Measurements from ENCODE around the gene HSDL2. TPM values are rescaled to one million over a fixed set of nuclear protein-coding genes. Genes with fewer than 3 reads are reported as not detected.

Gene HSDL2
- total RNA-seq, 1 donor from 2014 or later: 21.1 TPM

- H3K4me3 ChIP-seq (ENCODE audit: insufficient read depth, low read depth, low read length): no peak overlapping the region
- no peaks in the 10 kb centered on the region for H3K9me3 ChIP-seq (ENCODE audit: insufficient read depth, low read depth, low read length)
- FAIRE-seq: no peak
- TF ChIP-seq EZH2 (IDR thresholded peaks at IDR 0.05; ENCODE audit: insufficient read depth, low read length) (no peak), CTCF (IDR thresholded peaks at IDR 0.05; ENCODE audit: insufficient read depth, low read depth, low read length) (no peak)
- Mint-ChIP-seq H3K27me3 (ENCODE audit: low read depth, unreplicated experiment) (no peaks in the 10 kb centered on the region), H3K4me1 (ENCODE audit: low read depth, unreplicated experiment) (no peaks in the 10 kb centered on the region), H3K36me3 (ENCODE audit: low read depth, unreplicated experiment) (peaks cover 21% of the 10 kb centered on the region), H3K4me3 (ENCODE audit: unreplicated experiment) (no peak overlapping the region), H3K27ac (ENCODE audit: unreplicated experiment) (no peak overlapping the region), H3K9me3 (ENCODE audit: unreplicated experiment) (peaks cover 2% of the 10 kb centered on the region)
- H3K79me2 ChIP-seq (ENCODE audit: insufficient read depth, low read length): no peaks in the 10 kb centered on the region
- H4K20me1 ChIP-seq (ENCODE audit: insufficient read depth, low read length): no peaks in the 10 kb centered on the region
- no peak overlapping the region for H2AFZ ChIP-seq (ENCODE audit: low read depth, low read length)
- H3K27ac ChIP-seq (ENCODE audit: low read depth, low read length): no peak overlapping the region
- no peaks in the 10 kb centered on the region for H3K36me3 ChIP-seq (ENCODE audit: insufficient read depth, low read length)
- H3K27me3 ChIP-seq (ENCODE audit: insufficient read depth, low read length): no peaks in the 10 kb centered on the region
- no peak for DNase-seq (ENCODE audit: low read depth)
- no peaks in the 10 kb centered on the region for H3K4me1 ChIP-seq (ENCODE audit: insufficient read depth, low read length)
- no peak overlapping the region for H3K9ac ChIP-seq (ENCODE audit: low read length)
- H3K4me2 ChIP-seq (ENCODE audit: low read length): no peak overlapping the region
Observed at GRCh38 chr9:112430006-112430522, 50.2 kb downstream of the HSDL2 start.

- Mint-ChIP-seq H3K27ac (ENCODE audit: unreplicated experiment) (no peak overlapping the region), H3K9me3 (ENCODE audit: unreplicated experiment) (peaks cover 2% of the 10 kb centered on the region), H3K4me3 (ENCODE audit: unreplicated experiment) (no peak overlapping the region), H3K27me3 (ENCODE audit: low read depth, unreplicated experiment) (no peaks in the 10 kb centered on the region), H3K36me3 (ENCODE audit: low read depth, unreplicated experiment) (peaks cover 19% of the 10 kb centered on the region), H3K4me1 (ENCODE audit: low read depth, unreplicated experiment) (no peaks in the 10 kb centered on the region)
- no peaks in the 10 kb centered on the region for H3K36me3 ChIP-seq (ENCODE audit: insufficient read depth, low read length)
- no peak overlapping the region for H2AFZ ChIP-seq (ENCODE audit: low read depth, low read length)
- H3K4me2 ChIP-seq (ENCODE audit: low read length): no peak overlapping the region
- DNase-seq (ENCODE audit: low read depth) (no peak), FAIRE-seq (no peak)
- no peaks in the 10 kb centered on the region for H3K79me2 ChIP-seq (ENCODE audit: insufficient read depth, low read length)
- no peaks in the 10 kb centered on the region for H4K20me1 ChIP-seq (ENCODE audit: insufficient read depth, low read length)
- no peak overlapping the region for H3K4me3 ChIP-seq (ENCODE audit: insufficient read depth, low read depth, low read length)
- no peak overlapping the region for H3K9ac ChIP-seq (ENCODE audit: low read length)
- no peaks in the 10 kb centered on the region for H3K4me1 ChIP-seq (ENCODE audit: insufficient read depth, low read length)
- TF ChIP-seq EZH2 (IDR thresholded peaks at IDR 0.05; ENCODE audit: insufficient read depth, low read length) (no peak), CTCF (IDR thresholded peaks at IDR 0.05; ENCODE audit: insufficient read depth, low read depth, low read length) (no peak)
- no peaks in the 10 kb centered on the region for H3K9me3 ChIP-seq (ENCODE audit: insufficient read depth, low read depth, low read length)
- H3K27ac ChIP-seq (ENCODE audit: low read depth, low read length): no peak overlapping the region
- H3K27me3 ChIP-seq (ENCODE audit: insufficient read depth, low read length): no peaks in the 10 kb centered on the region
Observed at GRCh38 chr9:112433499-112434392, 53.8 kb downstream of the HSDL2 start.

- no peak overlapping the region for H3K9ac ChIP-seq (ENCODE audit: low read length)
- H3K9me3 ChIP-seq (ENCODE audit: insufficient read depth, low read depth, low read length): no peaks in the 10 kb centered on the region
- Mint-ChIP-seq H3K36me3 (ENCODE audit: low read depth, unreplicated experiment) (peaks cover 17% of the 10 kb centered on the region), H3K4me3 (ENCODE audit: unreplicated experiment) (no peak overlapping the region), H3K27me3 (ENCODE audit: low read depth, unreplicated experiment) (no peaks in the 10 kb centered on the region), H3K27ac (ENCODE audit: unreplicated experiment) (no peak overlapping the region), H3K4me1 (ENCODE audit: low read depth, unreplicated experiment) (no peaks in the 10 kb centered on the region), H3K9me3 (ENCODE audit: unreplicated experiment) (peaks cover 2% of the 10 kb centered on the region)
- FAIRE-seq: no peak
- TF ChIP-seq EZH2 (IDR thresholded peaks at IDR 0.05; ENCODE audit: insufficient read depth, low read length): no peak
- TF ChIP-seq CTCF (IDR thresholded peaks at IDR 0.05; ENCODE audit: insufficient read depth, low read depth, low read length): no peak
- H3K27ac ChIP-seq (ENCODE audit: low read depth, low read length): no peak overlapping the region
- H3K4me3 ChIP-seq (ENCODE audit: insufficient read depth, low read depth, low read length): no peak overlapping the region
- H4K20me1 ChIP-seq (ENCODE audit: insufficient read depth, low read length): no peaks in the 10 kb centered on the region
- H3K27me3 ChIP-seq (ENCODE audit: insufficient read depth, low read length): no peaks in the 10 kb centered on the region
- no peak overlapping the region for H3K4me2 ChIP-seq (ENCODE audit: low read length)
- H3K79me2 ChIP-seq (ENCODE audit: insufficient read depth, low read length): no peaks in the 10 kb centered on the region
- H3K4me1 ChIP-seq (ENCODE audit: insufficient read depth, low read length): no peaks in the 10 kb centered on the region
- DNase-seq (ENCODE audit: low read depth): no peak
- H3K36me3 ChIP-seq (ENCODE audit: insufficient read depth, low read length): no peaks in the 10 kb centered on the region
- no peak overlapping the region for H2AFZ ChIP-seq (ENCODE audit: low read depth, low read length)
Observed at GRCh38 chr9:112434487-112434886, 54.6 kb downstream of the HSDL2 start.
